ENCODE results near the gene NKX1-1. TPM values are rescaled to one million over a fixed set of nuclear protein-coding genes. Genes with fewer than 3 reads are reported as not detected.

The NKX1-1 gene
- total RNA-seq, 6 experiments from 2014 or later = not detected

DNA sequence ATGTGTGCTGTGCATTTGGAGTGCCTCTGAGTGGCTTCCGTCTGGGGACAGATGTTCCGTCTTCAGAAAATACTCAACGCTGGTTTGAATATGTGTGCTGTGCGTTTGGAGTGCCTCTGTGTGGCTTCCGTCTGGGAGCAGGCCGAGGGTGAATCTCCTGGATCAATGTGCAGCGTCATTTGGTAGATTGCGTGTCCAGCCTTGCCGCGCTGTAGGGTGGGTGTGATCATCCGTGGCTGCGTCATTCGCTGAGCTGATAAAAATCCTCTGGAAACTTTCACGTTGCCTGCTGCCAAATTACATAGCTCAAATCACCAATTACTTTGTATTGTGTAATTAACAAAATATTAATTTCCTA lies 47.1 kb downstream of the NKX1-1 start:
- intact Hi-C loops (cut with DNase I) = loop anchor here (10.0 kb wide), 2 partner anchors 156 to 224 kb away; no protein-coding TSS in a partner anchor
- 88% methylated on average over 9 of the region's 14 CpGs for WGBS (ENCODE audit: insufficient coverage, low coverage, low lambda C conversion rate, missing lambda C conversion rate)
- Histone ChIP-seq H3K27me3 (no peaks in the 10 kb centered on the region), H3K27ac (no peak overlapping the region), H3K9me3 (no peaks in the 10 kb centered on the region), H3K36me3 (peaks cover 0 to 15% (median 3%) of the 10 kb centered on the region in 4 donors), H3K4me1 (no peaks in the 10 kb centered on the region), H3K4me3 (no peak overlapping the region)
- TF ChIP-seq POLR2A (IDR thresholded peaks at IDR 0.05) (no peak), CTCF (IDR thresholded peaks at IDR 0.05) (no peak)
- no peak for ATAC-seq
- no peak for DNase-seq

- DNase-seq (no peak), ATAC-seq (no peak)
- 92% methylated on average over 26 of the region's 38 CpGs for WGBS (ENCODE audit: insufficient coverage, low coverage, low lambda C conversion rate, missing lambda C conversion rate)
- peaks cover 0 to 15% (median 3%) of the 10 kb centered on the region in 4 donors for H3K36me3 ChIP-seq
- TF ChIP-seq POLR2A (IDR thresholded peaks at IDR 0.05) = no peak
- TF ChIP-seq CTCF (IDR thresholded peaks at IDR 0.05) = no peak
- no peaks in the 10 kb centered on the region for H3K9me3 ChIP-seq
- no peak overlapping the region for H3K27ac ChIP-seq
- no peak overlapping the region for H3K4me3 ChIP-seq
- intact Hi-C loops (cut with DNase I) = loop anchor here (10.0 kb wide), 2 partner anchors 156 to 224 kb away; no protein-coding TSS in a partner anchor
- no peaks in the 10 kb centered on the region for H3K4me1 ChIP-seq
- H3K27me3 ChIP-seq = no peaks in the 10 kb centered on the region
These were observed 47.7 kb downstream of the NKX1-1 start for GRCh38 chr4:1358421-1359143.

DNA sequence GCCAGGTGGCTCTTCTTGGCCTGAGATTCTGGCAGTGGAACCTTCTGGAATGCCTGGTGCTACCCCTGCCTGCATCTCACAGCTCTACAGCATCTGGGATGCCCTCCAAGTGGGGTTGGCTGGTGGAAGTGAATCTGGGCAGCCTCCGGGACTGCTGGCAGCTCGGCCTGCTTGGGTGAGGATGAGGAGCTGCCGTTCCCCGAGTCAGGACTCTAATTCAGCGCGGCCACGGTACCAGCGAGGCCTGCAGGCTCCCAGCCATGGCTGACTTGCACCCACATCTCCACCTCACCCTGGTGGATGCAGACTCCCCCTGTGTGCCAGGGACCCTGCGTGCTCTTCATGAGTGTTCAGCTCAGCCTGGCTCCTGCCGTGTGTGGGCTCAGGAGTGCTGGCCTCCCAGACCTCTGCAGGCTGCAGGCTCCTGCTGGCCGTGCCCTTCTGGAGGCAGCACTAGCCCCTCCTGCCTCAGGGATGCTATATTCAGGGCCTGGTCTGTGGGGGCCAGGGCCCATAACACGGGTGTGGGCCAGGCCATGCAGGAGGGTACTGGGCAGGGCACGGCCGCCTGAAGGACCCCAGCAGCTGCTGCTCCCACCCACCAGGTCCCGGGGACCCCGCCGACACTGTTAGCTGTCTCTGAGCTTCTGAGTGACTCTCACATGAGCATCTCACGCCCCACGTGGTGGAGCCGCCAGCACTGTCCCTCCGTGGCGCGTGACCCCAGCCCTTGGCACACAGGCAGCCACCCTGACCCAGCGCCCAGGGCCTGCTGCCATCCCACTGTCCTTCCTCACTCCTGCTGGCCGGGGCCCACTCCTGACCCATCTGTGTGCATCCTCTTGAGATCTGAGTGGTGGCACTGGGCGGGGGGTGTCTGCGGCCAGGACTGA lies 48.6 kb downstream of the NKX1-1 start:
- no peaks in the 10 kb centered on the region for H3K27me3 ChIP-seq
- DNase-seq = no peak
- no CpG with 5 or more reads among the region's 27 CpGs for WGBS (ENCODE audit: insufficient coverage, low coverage, low lambda C conversion rate, missing lambda C conversion rate)
- no peaks in the 10 kb centered on the region for H3K9me3 ChIP-seq
- intact Hi-C loops (cut with DNase I) = loop anchor here (10.0 kb wide), 2 partner anchors 157 to 223 kb away; no protein-coding TSS in a partner anchor
- peaks cover 0 to 23% (median 3%) of the 10 kb centered on the region in 4 donors for H3K36me3 ChIP-seq
- H3K4me3 ChIP-seq = no peak overlapping the region
- no peak overlapping the region for H3K27ac ChIP-seq
- no peak for ATAC-seq
- TF ChIP-seq CTCF (IDR thresholded peaks at IDR 0.05) = no peak
- no peak for TF ChIP-seq POLR2A (IDR thresholded peaks at IDR 0.05)
- H3K4me1 ChIP-seq = no peaks in the 10 kb centered on the region

- DNase-seq (peak in 1 of 3 donors; percentile 47), ATAC-seq (peak; percentile 23 to 50 (median 37))
- Histone ChIP-seq H3K4me3 (no peak overlapping the region), H3K36me3 (peaks cover 0 to 24% (median 3%) of the 10 kb centered on the region in 4 donors), H3K27me3 (no peaks in the 10 kb centered on the region), H3K4me1 (no peaks in the 10 kb centered on the region), H3K9me3 (no peaks in the 10 kb centered on the region), H3K27ac (no peak overlapping the region)
- TF ChIP-seq POLR2A (IDR thresholded peaks at IDR 0.05) (no peak), CTCF (IDR thresholded peaks at IDR 0.05) (peak; percentile 57 to 75 (median 68))
- 42% methylated on average over 11 of the region's 28 CpGs for WGBS (ENCODE audit: insufficient coverage, low coverage, low lambda C conversion rate, missing lambda C conversion rate)
- intact Hi-C loops (cut with DNase I) = loop anchor here (10.0 kb wide), 2 partner anchors 158 to 222 kb away; no protein-coding TSS in a partner anchor
These were observed 49.9 kb downstream of the NKX1-1 start for GRCh38 chr4:1356181-1356998.
